ENCODE data around the gene UQCC5. TPM values are rescaled to one million over a fixed set of nuclear protein-coding genes. Genes with fewer than 3 reads are reported as not detected.

Gene UQCC5
- polyA plus RNA-seq, 2 of the 4 experiments (the other 2 are of a cell fraction), result 11.7 to 63.3 TPM

- CTCF ChIA-PET, result no interaction called here
- TF ChIP-seq HOXB13 (CRISPR knock-in tag; IDR thresholded peaks at IDR 0.05; ENCODE audit: low read depth), result no peak
- TF ChIP-seq E2F6 (IDR thresholded peaks at IDR 0.05; ENCODE audit: borderline replicate concordance, low read depth), result no peak
- TF ChIP-seq GATA3 (IDR thresholded peaks at IDR 0.05; ENCODE audit: borderline replicate concordance), result no peak
- TF ChIP-seq CBX8 (IDR thresholded peaks at IDR 0.05), result no peak
- TF ChIP-seq RCOR1 (IDR thresholded peaks at IDR 0.05; ENCODE audit: low read depth, low read length), result no peak
- no peak for TF ChIP-seq RAD21 (conservative IDR thresholded peaks at IDR 0.05 in 1 of 2, IDR thresholded peaks at IDR 0.05 in 1 of 2)
- no peak for TF ChIP-seq PBX3 (IDR thresholded peaks at IDR 0.05)
- no peak for TF ChIP-seq CBX2 (IDR thresholded peaks at IDR 0.05; ENCODE audit: borderline replicate concordance, low read depth)
- no peak for TF ChIP-seq CEBPB (IDR thresholded peaks at IDR 0.05)
- no peak for TF ChIP-seq HDAC2 (IDR thresholded peaks at IDR 0.05)
- TF ChIP-seq RFX5 (IDR thresholded peaks at IDR 0.05), result no peak
- TF ChIP-seq EHMT2 (IDR thresholded peaks at IDR 0.05; ENCODE audit: low read depth), result no peak
- TF ChIP-seq ZSCAN20 (CRISPR knock-in tag; IDR thresholded peaks at IDR 0.05), result no peak
- no peak for TF ChIP-seq HEYL (CRISPR knock-in tag; IDR thresholded peaks at IDR 0.05)
- no peak for TF ChIP-seq TFCP2L1 (CRISPR knock-in tag; IDR thresholded peaks at IDR 0.05)
- POLR2A ChIA-PET, result no interaction called here
- FAIRE-seq (no peak), DNase-seq (ENCODE audit: low read depth in 1 of 2, low spot score in 1 of 2) (no peak), ATAC-seq (no peak)
- no peak overlapping the region for H3K4me3 ChIP-seq
- no peak overlapping the region for H3K27ac ChIP-seq
- no peaks in the 10 kb centered on the region for H3K9me3 ChIP-seq
- 100% methylated on average over 2 of the region's 7 CpGs for WGBS (ENCODE audit: missing lambda C conversion rate)
- H3K4me2 ChIP-seq, result no peak overlapping the region
- H3K4me1 ChIP-seq, result no peaks in the 10 kb centered on the region
Observed at GRCh38 chr3:52494445-52494844, 42.0 kb upstream of the UQCC5 start.

- WGBS (ENCODE audit: missing lambda C conversion rate), result 89% methylated on average over 15 of the region's 25 CpGs
- no peak for DNase-seq (ENCODE audit: low read depth in 1 of 2, low spot score in 1 of 2)
- Histone ChIP-seq H3K4me2 (no peak within 1 kb of the TSS), H3K4me3 (no peak within 1 kb of the TSS), H3K27ac (no peak within 1 kb of the TSS), H3K4me1 (no peaks in the 10 kb centered on the region), H3K9me3 (no peaks in the 10 kb centered on the region)
- ChIA-PET POLR2A (no interaction called here), CTCF (no interaction called here)
- FAIRE-seq, result no peak
- no peak for TF ChIP-seq CHD2 (IDR thresholded peaks at IDR 0.05; ENCODE audit: low read length, partially characterized antibody)
- ATAC-seq, result no peak
Observed at GRCh38 chr3:52494886-52495495, 41.4 kb upstream of the UQCC5 start, which contains the start of gene STAB1. TSS of gene STAB1 (plus strand) at chr3:52495338. CDS start at chr3:52495414, 76 bp downstream.

GRCh38 chr3:52495777-52496602 lies 40.4 kb upstream of the UQCC5 start:
- no peaks in the 10 kb centered on the region for H3K4me1 ChIP-seq
- ChIA-PET CTCF (no interaction called here), POLR2A (no interaction called here)
- H3K4me2 ChIP-seq, result no peak overlapping the region
- TF ChIP-seq USF2 (IDR thresholded peaks at IDR 0.05), result no peak
- DNase-seq (ENCODE audit: low read depth in 1 of 2, low spot score in 1 of 2) (no peak), ATAC-seq (peak; percentile 7 to 14; a peak in 2 of 6 replicates), FAIRE-seq (no peak)
- H3K27ac ChIP-seq, result no peak overlapping the region
- 53% methylated on average over 8 of the region's 16 CpGs for WGBS (ENCODE audit: missing lambda C conversion rate)
- H3K4me3 ChIP-seq, result no peak overlapping the region
- no peaks in the 10 kb centered on the region for H3K9me3 ChIP-seq
